Measurements from ENCODE around the gene SFTA2. TPM values are rescaled to one million over a fixed set of nuclear protein-coding genes. Genes with fewer than 3 reads are reported as not detected.

The SFTA2 gene
- total and polyA plus RNA-seq, 12 donors: not detected

- Histone ChIP-seq H3K36me3 (peaks cover 0 to 49% (median 5%) of the 10 kb centered on the region in 9 donors), H3K27me3 (peaks cover 0 to 17% (median 0%) of the 10 kb centered on the region in 7 donors), H3K27ac (no peak overlapping the region), H3K4me1 (peaks cover 9 to 45% (median 22%) of the 10 kb centered on the region in 9 donors), H3K4me3 (no peak overlapping the region), H3K9me3 (no peaks in the 10 kb centered on the region)
- intact Hi-C loops (cut with DNase I): loop anchor here in 3 of 10 donors (5.0 to 10.0 kb wide), 3 partner anchors 147 to 204 kb away; partner anchors contain the start of genes FLOT1 (in 1 of the 3), IER3 (in 1 of the 3) and PPP1R18 (in 1 of the 3)
- DNase-seq: no peak
- 94 to 97% methylated on average over 18 of the region's 18 CpGs for WGBS, 2 donors
- TF ChIP-seq CTCF (IDR thresholded peaks at IDR 0.05): no peak
- ATAC-seq: no peak
Observed at GRCh38 chr6:30888816-30889495, 43.0 kb downstream of the SFTA2 start.

- no peak for TF ChIP-seq CTCF (IDR thresholded peaks at IDR 0.05)
- ATAC-seq: no peak
- no peak for DNase-seq
- H3K4me1 ChIP-seq: peaks cover 9 to 53% (median 28%) of the 10 kb centered on the region in 9 donors
- no peak overlapping the region for H3K27ac ChIP-seq
- 72 to 74% methylated on average over 6 of the region's 6 CpGs for WGBS, 2 donors
- intact Hi-C loops (cut with DNase I): loop anchor here in 3 of 10 donors (5.0 to 10.0 kb wide), 3 partner anchors 146 to 203 kb away; partner anchors contain the start of genes FLOT1 (in 1 of the 3), IER3 (in 1 of the 3) and PPP1R18 (in 1 of the 3)
- H3K4me3 ChIP-seq: no peak overlapping the region
- peaks cover 0 to 41% (median 5%) of the 10 kb centered on the region in 9 donors for H3K36me3 ChIP-seq
- peaks cover 0 to 22% (median 0%) of the 10 kb centered on the region in 7 donors for H3K27me3 ChIP-seq
- H3K9me3 ChIP-seq: no peaks in the 10 kb centered on the region
Observed at GRCh38 chr6:30887901-30888815, 43.8 kb downstream of the SFTA2 start.

DNA sequence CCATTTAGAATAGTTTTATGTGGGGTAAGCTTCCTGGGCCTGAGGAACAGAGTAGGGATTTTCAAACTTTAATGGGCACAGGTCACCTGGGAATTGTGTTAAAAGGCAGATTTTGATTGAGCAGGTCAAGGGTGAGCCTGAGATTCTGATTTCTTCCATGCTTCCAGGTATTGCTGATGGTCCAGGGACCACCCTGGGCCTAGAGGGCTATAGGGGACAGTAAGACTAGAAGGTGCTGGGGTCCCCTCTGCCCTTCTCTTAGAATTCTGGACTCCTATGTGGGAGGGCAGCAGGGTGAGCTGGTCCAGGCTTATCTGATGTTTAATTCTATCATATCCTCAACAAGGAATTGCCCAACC, 45.1 kb downstream of the SFTA2 start:
- Histone ChIP-seq H3K4me3 (no peak overlapping the region), H3K4me1 (peaks cover 13 to 66% (median 36%) of the 10 kb centered on the region in 9 donors), H3K27me3 (peaks cover 0 to 22% (median 0%) of the 10 kb centered on the region in 7 donors), H3K9me3 (no peaks in the 10 kb centered on the region), H3K27ac (peak overlapping the region in 4 of 10 donors; percentile 43 to 90 (median 87)), H3K36me3 (peaks cover 0 to 28% (median 0%) of the 10 kb centered on the region in 9 donors)
- ATAC-seq: no peak
- TF ChIP-seq CTCF (IDR thresholded peaks at IDR 0.05): no peak
- intact Hi-C loops (cut with DNase I): loop anchor here in 3 of 10 donors (5.0 to 10.0 kb wide), 3 partner anchors 145 to 202 kb away; partner anchors contain the start of genes FLOT1 (in 1 of the 3), IER3 (in 1 of the 3) and PPP1R18 (in 1 of the 3)
- DNase-seq: no peak

Data from heart right ventricle (tissue), 16 donors.